Thymus (tissue), 11 donors: Measurements from ENCODE around the gene LRRC43. TPM values are rescaled to one million over a fixed set of nuclear protein-coding genes. Genes with fewer than 3 reads are reported as not detected.

Experiments used
- DNase-seq, 9 donors: peaks; one replicate each; pipeline ENCODE4 v3.0.0-alpha.2; 2013; ENCODE audit warnings: low spot score in 9 of 9, low read depth in 6 of 9, missing footprints in 1 of 9
- H3K27ac ChIP-seq, 2 donors: one replicate each; pipeline ENCODE4 v1.5.1; 2013; ENCODE audit warnings: control low read depth in 1 of 2, low read depth in 1 of 2, low read length in 1 of 2, mild to moderate bottlenecking in 1 of 2, moderate library complexity in 1 of 2
- H3K27me3 ChIP-seq, 2 donors: one replicate each; pipeline ENCODE4 v1.5.1; 2013; ENCODE audit warnings: low read length in 1 of 2; ENCODE audit not compliant: control insufficient read depth in 2 of 2, insufficient read depth in 1 of 2
- H3K36me3 ChIP-seq, 2 donors: one replicate each; pipeline ENCODE4 v1.5.1; 2013; ENCODE audit warnings: low read length in 1 of 2, mild to moderate bottlenecking in 1 of 2, moderate library complexity in 1 of 2; ENCODE audit not compliant: control insufficient read depth in 2 of 2, insufficient read depth in 2 of 2
- H3K4me1 ChIP-seq, 2 donors: one replicate each; pipeline ENCODE4 v1.5.1; 2013; ENCODE audit warnings: low read length in 2 of 2; ENCODE audit not compliant: control insufficient read depth in 2 of 2, insufficient read depth in 2 of 2
- H3K4me3 ChIP-seq, 2 donors: one replicate each; pipeline ENCODE4 v1.5.1; 2013; ENCODE audit warnings: low read length in 2 of 2, control low read depth in 1 of 2, mild to moderate bottlenecking in 1 of 2
- H3K9me3 ChIP-seq, 2 donors: one replicate each; pipeline ENCODE4 v1.5.1; 2013; ENCODE audit warnings: low read length in 1 of 2, mild to moderate bottlenecking in 1 of 2; ENCODE audit not compliant: control insufficient read depth in 2 of 2, insufficient read depth in 1 of 2
- WGBS: extraction: QIAGEN DNeasy Blood & Tissue Kit; methylation state at CpG from one replicate; pipeline ENCODE4 v1.1.7; 2013; 5-methylcytosine and 5-hydroxymethylcytosine counted together
- polyA plus RNA-seq: library from polyadenylated mRNA; stranded (reverse); fragments of 200-250 nt; gene quantifications from one replicate; pipeline ENCODE4 v1.2.3, GENCODE V29; 2013
- total RNA-seq: library from RNA; stranded (reverse); fragments of 120-200 nt; gene quantifications from one replicate; pipeline ENCODE4 v1.2.4, GENCODE V29; 2013
- donor health status: healthy.

The LRRC43 gene
- total and polyA plus RNA-seq, 2 donors: 0.28 to 0.32 TPM

DNA sequence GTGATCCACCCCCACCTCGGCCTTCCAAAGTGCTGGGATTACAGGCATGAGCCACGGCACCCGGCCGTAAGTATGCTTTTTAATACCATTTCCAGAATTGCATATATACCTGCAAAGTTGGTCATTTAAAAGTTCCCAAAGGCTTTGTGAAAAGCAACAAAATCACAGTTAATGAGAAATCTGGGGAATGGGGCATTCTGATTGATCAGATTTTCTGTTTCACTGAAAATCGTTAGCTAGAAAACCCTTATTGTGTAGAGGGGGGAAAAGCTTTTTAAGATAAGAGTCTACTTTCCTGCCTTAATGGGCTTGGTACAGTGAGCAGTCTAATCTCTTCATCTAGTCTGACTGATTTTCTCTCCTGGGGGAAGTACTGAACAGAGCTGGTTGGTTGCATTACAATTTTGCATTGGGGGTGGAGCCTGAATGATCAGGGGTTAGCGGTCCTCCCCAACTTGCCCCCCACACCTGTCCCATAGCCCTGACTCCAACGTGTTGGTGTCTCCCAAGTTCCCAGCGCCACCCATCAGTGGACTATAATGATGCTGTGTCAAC, 32.7 kb upstream of the LRRC43 start:
- WGBS: 85% methylated on average over 8 of the region's 8 CpGs
- Histone ChIP-seq H3K27ac (no peak overlapping the region), H3K27me3 (no peaks in the 10 kb centered on the region), H3K36me3 (no peaks in the 10 kb centered on the region), H3K9me3 (no peaks in the 10 kb centered on the region), H3K4me1 (no peaks in the 10 kb centered on the region), H3K4me3 (no peak overlapping the region)
- DNase-seq: no peak

DNA sequence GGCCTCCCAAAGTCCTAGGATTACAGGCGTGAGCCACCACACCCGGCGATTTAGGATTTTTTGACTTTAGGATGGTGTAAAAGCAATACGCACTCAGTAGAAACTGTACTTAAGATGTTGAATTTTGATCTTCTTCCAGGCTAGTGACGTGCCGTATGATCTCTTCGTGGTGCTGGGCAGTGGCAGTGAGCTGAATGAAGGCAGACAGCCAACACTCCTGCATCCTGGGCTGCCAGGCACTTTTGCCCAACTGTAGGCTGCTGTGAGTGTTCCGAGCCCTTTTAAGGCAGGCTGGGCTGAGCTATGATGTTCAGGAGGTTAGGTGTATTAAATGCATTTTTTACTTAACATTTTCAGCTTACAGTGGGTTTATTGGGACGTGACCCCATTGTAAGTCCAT, 30.2 kb upstream of the LRRC43 start:
- Histone ChIP-seq H3K27me3 (no peaks in the 10 kb centered on the region), H3K36me3 (no peaks in the 10 kb centered on the region), H3K27ac (no peak overlapping the region), H3K4me1 (no peaks in the 10 kb centered on the region), H3K4me3 (no peak overlapping the region), H3K9me3 (no peaks in the 10 kb centered on the region)
- no peak for DNase-seq
- WGBS: 98% methylated on average over 9 of the region's 9 CpGs

DNA sequence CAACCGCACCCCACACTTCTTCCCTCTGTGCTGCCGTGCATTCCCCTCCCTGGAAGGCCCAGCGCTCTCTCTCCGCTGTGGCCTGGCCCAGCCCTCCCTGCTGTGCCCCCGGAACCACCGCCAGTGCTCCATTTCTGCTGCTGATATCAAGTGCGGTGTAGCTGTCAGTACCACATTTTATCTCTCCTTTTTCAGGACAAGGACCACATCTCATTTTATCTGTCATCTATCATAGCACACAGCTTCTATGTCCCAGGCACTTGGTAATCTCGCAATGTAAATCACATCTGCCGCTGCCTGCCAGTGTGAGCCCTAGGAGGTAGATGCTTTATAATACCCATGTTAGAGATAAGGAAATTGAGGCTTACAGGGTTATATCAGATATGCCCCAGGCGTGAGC, 27.2 kb upstream of the LRRC43 start:
- Histone ChIP-seq H3K27me3 (no peaks in the 10 kb centered on the region), H3K4me1 (no peaks in the 10 kb centered on the region), H3K4me3 (no peak overlapping the region), H3K36me3 (no peaks in the 10 kb centered on the region), H3K27ac (no peak overlapping the region), H3K9me3 (no peaks in the 10 kb centered on the region)
- 93% methylated on average over 10 of the region's 10 CpGs for WGBS
- DNase-seq: no peak

DNA sequence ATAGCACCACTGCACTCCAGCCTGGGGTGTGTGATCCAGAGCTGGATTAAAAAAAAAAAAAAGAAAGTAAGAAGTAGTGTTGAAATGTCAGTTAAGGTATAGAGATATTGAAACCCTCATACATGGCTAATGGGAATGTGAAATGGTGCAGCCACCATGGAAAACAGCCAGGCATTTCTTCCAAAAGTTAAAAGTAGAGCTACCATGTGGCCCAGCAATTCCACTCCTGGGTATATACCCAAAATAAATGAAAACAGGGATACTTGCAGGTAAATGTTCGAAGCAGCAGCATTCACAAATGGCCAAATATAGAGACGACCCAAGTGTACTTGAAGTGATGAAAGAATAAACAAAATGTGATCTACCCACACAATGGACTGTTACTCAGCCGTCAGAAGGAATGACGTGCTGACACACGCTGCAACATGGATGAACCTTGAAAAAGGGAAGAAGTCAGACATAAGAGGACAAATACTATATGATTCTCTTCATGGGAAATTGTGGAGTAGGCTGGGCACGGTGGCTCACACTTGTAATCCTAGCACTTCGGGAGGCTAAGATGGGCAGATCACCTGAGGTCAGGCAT, 24.1 kb upstream of the LRRC43 start:
- H3K27ac ChIP-seq: no peak overlapping the region
- H3K9me3 ChIP-seq: no peaks in the 10 kb centered on the region
- no peaks in the 10 kb centered on the region for H3K27me3 ChIP-seq
- WGBS: 95% methylated on average over 7 of the region's 7 CpGs
- no peaks in the 10 kb centered on the region for H3K36me3 ChIP-seq
- no peak for DNase-seq
- H3K4me3 ChIP-seq: no peak overlapping the region
- no peaks in the 10 kb centered on the region for H3K4me1 ChIP-seq

DNA sequence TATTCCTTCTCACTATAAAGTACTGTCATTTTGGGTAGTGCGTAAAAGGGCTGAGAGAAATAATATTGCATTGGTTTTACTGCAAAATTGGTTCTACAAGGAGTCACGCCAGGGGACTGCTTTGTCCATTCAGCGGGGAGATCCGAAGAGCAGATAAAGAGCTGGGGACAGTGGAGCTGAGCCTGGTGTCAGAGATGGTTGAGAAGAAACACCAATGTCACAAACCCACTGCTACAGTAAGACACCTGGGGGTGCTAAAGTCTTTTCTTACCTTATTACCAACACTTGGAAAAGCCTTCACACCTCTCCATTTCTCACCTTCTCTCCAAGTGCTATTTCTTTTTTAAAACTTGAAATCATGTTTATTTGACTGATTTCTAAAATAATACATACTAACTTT, 23.0 kb upstream of the LRRC43 start:
- H3K9me3 ChIP-seq: no peaks in the 10 kb centered on the region
- no peak overlapping the region for H3K27ac ChIP-seq
- no peak for DNase-seq
- H3K4me1 ChIP-seq: no peaks in the 10 kb centered on the region
- 72% methylated on average over 4 of the region's 4 CpGs for WGBS
- H3K36me3 ChIP-seq: no peaks in the 10 kb centered on the region
- no peak overlapping the region for H3K4me3 ChIP-seq
- H3K27me3 ChIP-seq: no peaks in the 10 kb centered on the region

DNA sequence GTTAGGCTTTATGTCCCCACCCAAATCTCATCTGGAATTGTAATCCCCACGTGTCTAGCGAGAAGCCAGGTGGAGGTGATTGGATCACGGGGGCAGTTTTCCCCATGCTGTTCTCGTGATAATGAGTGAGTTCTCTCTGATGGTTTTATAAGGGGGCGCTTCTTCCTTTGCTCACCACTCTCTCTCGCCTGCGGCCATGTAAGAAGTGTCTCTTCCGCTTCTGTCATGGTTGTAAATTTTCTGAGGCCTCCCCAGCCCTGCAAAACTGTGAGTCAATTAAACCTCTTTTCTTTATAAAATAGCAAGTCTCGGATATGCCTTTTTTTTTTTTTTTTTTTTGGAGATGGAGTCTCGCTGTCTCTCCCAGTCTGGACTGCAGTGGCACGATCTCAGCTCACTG, 22.2 kb upstream of the LRRC43 start:
- no peak overlapping the region for H3K27ac ChIP-seq
- H3K4me1 ChIP-seq: no peaks in the 10 kb centered on the region
- no peaks in the 10 kb centered on the region for H3K9me3 ChIP-seq
- no peaks in the 10 kb centered on the region for H3K36me3 ChIP-seq
- H3K27me3 ChIP-seq: no peaks in the 10 kb centered on the region
- no peak for DNase-seq
- 94% methylated on average over 11 of the region's 11 CpGs for WGBS
- no peak overlapping the region for H3K4me3 ChIP-seq

DNA sequence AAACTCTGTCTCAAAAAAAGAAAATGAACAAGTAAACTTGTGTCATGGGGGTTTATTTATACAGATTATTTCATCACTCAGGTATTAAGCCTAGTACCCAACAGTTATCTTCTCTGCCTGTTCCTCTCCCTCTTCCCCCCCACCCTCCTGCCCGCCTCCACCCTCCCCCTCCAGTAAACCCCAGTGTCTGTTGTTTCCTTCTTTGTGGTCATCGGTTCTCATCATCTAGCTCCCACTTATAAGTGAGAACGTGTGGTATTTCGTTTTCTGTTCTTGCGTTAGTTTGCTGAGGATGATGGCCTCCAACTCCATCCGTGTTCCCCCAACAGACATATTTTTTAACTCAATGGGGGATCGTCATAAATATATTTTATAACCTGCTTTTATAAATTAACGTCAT, 21.2 kb upstream of the LRRC43 start:
- DNase-seq: peak in 1 of 9 donors; percentile 13
- Histone ChIP-seq H3K27me3 (no peaks in the 10 kb centered on the region), H3K36me3 (no peaks in the 10 kb centered on the region), H3K4me1 (no peaks in the 10 kb centered on the region), H3K27ac (no peak overlapping the region), H3K4me3 (no peak overlapping the region), H3K9me3 (no peaks in the 10 kb centered on the region)
- WGBS: 35% methylated on average over 8 of the region's 8 CpGs

DNA sequence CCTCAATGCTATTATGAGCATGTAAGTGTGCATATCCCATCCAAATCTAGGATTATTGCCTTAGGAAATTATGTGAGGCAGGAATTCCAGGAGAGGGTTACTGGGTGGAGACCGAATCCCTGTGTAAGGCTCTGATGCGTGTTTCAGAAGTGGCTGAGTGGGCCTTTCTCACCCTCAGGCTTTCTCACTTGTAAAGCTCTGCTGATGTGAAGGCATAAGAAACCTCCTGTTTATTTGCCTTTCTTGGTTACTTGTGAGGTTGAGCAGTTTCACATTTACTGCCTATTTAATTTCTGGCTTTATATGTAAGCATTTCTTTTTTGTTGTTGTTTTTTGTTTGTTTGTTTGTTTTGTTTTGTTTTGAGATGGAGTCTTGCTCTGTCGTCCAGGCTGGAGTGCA, 19.9 kb upstream of the LRRC43 start:
- H3K9me3 ChIP-seq: no peaks in the 10 kb centered on the region
- H3K27me3 ChIP-seq: no peaks in the 10 kb centered on the region
- WGBS: 98% methylated on average over 3 of the region's 3 CpGs
- no peaks in the 10 kb centered on the region for H3K36me3 ChIP-seq
- no peak overlapping the region for H3K27ac ChIP-seq
- no peak overlapping the region for H3K4me3 ChIP-seq
- no peaks in the 10 kb centered on the region for H3K4me1 ChIP-seq
- DNase-seq: no peak

DNA sequence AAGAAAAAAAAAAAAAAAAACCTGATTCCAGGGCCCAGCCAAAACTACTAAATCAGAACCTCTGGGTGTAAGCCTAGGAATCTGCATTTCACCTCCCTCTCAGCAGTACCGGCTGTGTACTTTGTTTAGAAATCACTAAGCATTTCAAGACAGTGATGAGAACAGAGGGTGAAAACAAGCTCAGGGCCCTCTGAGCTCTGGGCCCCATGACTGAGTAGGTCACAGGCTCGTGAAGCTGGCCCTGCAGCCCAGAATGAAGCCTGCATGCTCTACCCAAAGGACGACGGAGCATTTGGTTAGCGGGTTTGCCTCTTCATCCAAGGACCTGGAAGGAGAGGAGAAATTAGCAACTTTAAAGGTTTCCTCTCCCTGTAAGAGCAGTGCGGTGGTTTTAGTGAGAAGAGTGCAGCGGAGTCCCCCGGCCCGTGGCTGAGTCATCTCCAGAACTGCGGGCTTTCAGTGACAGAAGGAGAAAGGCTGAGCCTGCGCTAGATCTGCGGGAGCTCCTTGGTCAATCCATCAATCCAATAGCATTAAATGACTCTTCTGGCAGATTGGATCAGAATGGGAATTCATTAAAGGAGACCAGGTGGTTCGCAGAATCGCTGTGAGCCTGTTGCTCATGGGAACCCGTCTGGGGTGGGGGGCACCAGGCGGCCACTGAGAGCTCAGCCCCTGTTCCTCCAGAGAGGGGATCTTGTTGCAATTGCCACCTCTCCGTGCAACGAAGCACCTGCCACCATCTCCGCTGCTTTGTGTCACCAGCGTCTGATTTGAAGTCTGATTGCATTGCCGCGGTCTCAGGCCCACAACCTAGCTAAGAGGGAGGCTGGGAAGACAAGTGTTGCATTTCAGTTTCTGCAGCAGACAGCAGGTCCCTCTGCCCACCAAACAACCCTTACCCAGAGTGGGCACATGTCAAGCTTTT, 16.2 kb upstream of the LRRC43 start:
- H3K4me3 ChIP-seq: no peak overlapping the region
- H3K4me1 ChIP-seq: no peaks in the 10 kb centered on the region
- no peak overlapping the region for H3K27ac ChIP-seq
- H3K27me3 ChIP-seq: no peaks in the 10 kb centered on the region
- WGBS: 90% methylated on average over 22 of the region's 22 CpGs
- DNase-seq: no peak
- no peaks in the 10 kb centered on the region for H3K9me3 ChIP-seq
- H3K36me3 ChIP-seq: no peaks in the 10 kb centered on the region
